Neutrophil (primary cell): ENCODE measurements around the gene GNG7.
"Not testable (repeated sequence)": the region's sequence is repeated elsewhere in the genome, so short reads cannot be mapped to it uniquely, and the experiment has no call there.

Experiments used
- H3K27ac ChIP-seq: fragments of 200-600 bp; sonication (generic); 2 replicates; pipeline ENCODE4 v1.5.1; 2016; ENCODE audit warnings: mild to moderate bottlenecking, moderate library complexity
- H3K27me3 ChIP-seq: fragments of 200-600 bp; sonication (generic); 2 replicates; pipeline ENCODE4 v1.6.0; 2016; ENCODE audit warnings: mild to moderate bottlenecking
- H3K36me3 ChIP-seq: fragments of 200-600 bp; sonication (generic); 2 replicates; pipeline ENCODE4 v1.5.1; 2017
- H3K4me1 ChIP-seq, 2 experiments: fragments of 200-600 bp in 1 of 2; sonication (generic) in 1 of 2; 1 replicate in 1 of 2; 2 replicates in 1 of 2; pipeline versions ENCODE4 v1.5.1 to v1.6.1; 2013 to 2016; ENCODE audit warnings: low read depth in 1 of 2, low read length in 1 of 2, mild to moderate bottlenecking in 1 of 2, moderate library complexity in 1 of 2; ENCODE audit not compliant: control insufficient read depth in 1 of 2, insufficient read depth in 1 of 2
- H3K4me3 ChIP-seq, 2 experiments: fragments of 200-600 bp in 1 of 2; sonication (generic) in 1 of 2; 1 replicate in 1 of 2; 2 replicates in 1 of 2; pipeline ENCODE4 v1.5.1; 2013 to 2016; ENCODE audit warnings: low read depth in 1 of 2, low read length in 1 of 2, mild to moderate bottlenecking in 1 of 2, moderate library complexity in 1 of 2
- H3K9me3 ChIP-seq: fragments of 200-600 bp; sonication (generic); 2 replicates; pipeline ENCODE4 v1.5.1; 2016
- CTCF ChIP-seq: fragments of 200-600 bp; sonication (generic); IDR thresholded peaks from 2 replicates; pipeline ENCODE4 v1.5.1; 2016; ENCODE audit warnings: antibody characterized with exemption

The GNG7 gene

GRCh38 chr19:2611483-2612464 is 90.7 kb downstream of the GNG7 start:
- no peaks in the 10 kb centered on the region for H3K27me3 ChIP-seq
- peak overlapping the region; percentile 99 for H3K27ac ChIP-seq
- no peaks in the 10 kb centered on the region for H3K36me3 ChIP-seq
- peaks cover 61% of the 10 kb centered on the region in 2 experiments for H3K4me1 ChIP-seq
- TF ChIP-seq CTCF = no peak
- H3K9me3 ChIP-seq = no peaks in the 10 kb centered on the region
- peak overlapping the region; percentile 71 for H3K4me3 ChIP-seq

- Histone ChIP-seq H3K27me3 (no peaks in the 10 kb centered on the region), H3K27ac (peak overlapping the region; percentile 57), H3K4me3 (peak overlapping the region; percentile 71), H3K9me3 (no peaks in the 10 kb centered on the region), H3K4me1 (peaks cover 52% of the 10 kb centered on the region in 2 experiments), H3K36me3 (no peaks in the 10 kb centered on the region)
- peak; percentile 95 for TF ChIP-seq CTCF
Measured at GRCh38 chr19:2610637-2611482, 91.6 kb downstream of the GNG7 start.

GRCh38 chr19:2609389-2610116 is 92.9 kb downstream of the GNG7 start:
- no peaks in the 10 kb centered on the region for H3K9me3 ChIP-seq
- peaks cover 39% of the 10 kb centered on the region in 2 experiments for H3K4me1 ChIP-seq
- H3K36me3 ChIP-seq = no peaks in the 10 kb centered on the region
- H3K4me3 ChIP-seq = no peak overlapping the region
- H3K27ac ChIP-seq = no peak overlapping the region
- TF ChIP-seq CTCF = no peak
- no peaks in the 10 kb centered on the region for H3K27me3 ChIP-seq

- H3K27me3 ChIP-seq, H3K4me3 ChIP-seq, H3K9me3 ChIP-seq, H3K36me3 ChIP-seq, H3K27ac ChIP-seq: not testable (repeated sequence)
- H3K4me1 ChIP-seq = peaks cover 33 to 34% of the 10 kb centered on the region in 2 experiments
Measured at GRCh38 chr19:2609034-2609388, 93.5 kb downstream of the GNG7 start.

GRCh38 chr19:2608602-2608922 is 93.9 kb downstream of the GNG7 start:
- no peak for TF ChIP-seq CTCF
- Histone ChIP-seq H3K27ac (no peak overlapping the region), H3K9me3 (no peaks in the 10 kb centered on the region), H3K4me3 (no peak overlapping the region), H3K36me3 (no peaks in the 10 kb centered on the region), H3K4me1 (peaks cover 29% of the 10 kb centered on the region in 2 experiments), H3K27me3 (no peaks in the 10 kb centered on the region)
